Erythroblast (primary cell): ENCODE results near the gene NEU3.

Experiments
- GATA1 ChIP-seq: IDR thresholded peaks from 2 replicates; pipeline ENCODE4 v1.6.1; 2011; ENCODE audit warnings: low read depth, mild to moderate bottlenecking, control low read depth, low read length, moderate library complexity
- POLR2A ChIP-seq: IDR thresholded peaks from 2 replicates; pipeline ENCODE4 v1.6.1; 2011; ENCODE audit warnings: mild to moderate bottlenecking, low read length

DNA sequence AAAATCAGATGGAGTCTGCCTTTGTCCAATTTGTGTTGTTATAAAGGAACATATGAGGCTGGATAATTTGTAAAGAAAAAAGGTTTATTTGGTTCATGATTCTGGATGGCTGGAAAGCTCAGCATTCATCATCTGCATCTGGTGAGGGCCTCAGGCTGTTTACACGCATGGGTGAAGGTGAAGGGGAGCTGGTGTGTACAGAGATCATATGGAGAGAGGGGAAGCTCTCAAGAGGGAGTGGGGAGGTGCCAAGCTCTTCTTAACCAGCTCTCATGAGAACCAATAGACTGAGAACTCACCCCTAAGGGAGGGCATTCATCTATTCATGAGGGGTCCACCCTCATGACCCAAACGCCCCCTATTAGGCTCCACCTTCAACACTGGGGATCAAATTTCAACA is 40.0 kb downstream of the NEU3 start:
- TF ChIP-seq POLR2A: no peak
- TF ChIP-seq GATA1: no peak
